Mucosa of gallbladder (tissue), 1 donor: ENCODE results near the gene ETNK1. TPM values are rescaled to one million over a fixed set of nuclear protein-coding genes. Genes with fewer than 3 reads are reported as not detected.

Source experiments
- total RNA-seq: library from RNA; stranded (reverse); gene quantifications from one replicate; pipeline ENCODE4 v1.2.1, GENCODE V29; 2021
- donor health status: DM: no; HTN: no; CAD: no.

Gene ETNK1
- total RNA-seq, 1 donor from 2014 or later = 116 TPM

Other genes with a start within 250 kb of the ETNK1 start
- 54.2 TPM for gene C2CD5, start 80.6 kb upstream of the ETNK1 start, total RNA-seq